Left lung (tissue), 10 donors: ENCODE data around the gene OR9Q1. TPM values are rescaled to one million over a fixed set of nuclear protein-coding genes. Genes with fewer than 3 reads are reported as not detected.

Experiments used
- ATAC-seq: fragments of 200-7000 bp; cut with Tn5 transposase; one replicate; pipeline ENCODE4 v1.9.1; 2020; ENCODE audit warnings: moderate library complexity
- DNase-seq, 4 donors: peaks; one replicate each; pipeline ENCODE4 v3.0.0-alpha.2; 2013 to 2020
- H3K27ac ChIP-seq, 2 donors: fragments of 200-600 bp; sonication (generic) in 1 of 2; one replicate each; pipeline versions ENCODE4 v1.5.0 to v1.8.0; 2020 to 2021
- H3K27me3 ChIP-seq, 2 donors: fragments of 200-600 bp; sonication (generic) in 1 of 2; one replicate each; pipeline versions ENCODE4 v1.5.0 to v1.8.0; 2020 to 2021
- H3K36me3 ChIP-seq, 2 donors: fragments of 200-600 bp; sonication (generic) in 1 of 2; one replicate each; pipeline versions ENCODE4 v1.5.0 to v1.8.0; 2020 to 2021
- H3K4me1 ChIP-seq, 2 donors: fragments of 200-600 bp; one replicate each; pipeline ENCODE4 v1.8.0; 2021
- H3K4me3 ChIP-seq, 2 donors: fragments of 200-600 bp; sonication (generic) in 1 of 2; one replicate each; pipeline versions ENCODE4 v1.5.0 to v1.8.0; 2020 to 2021; ENCODE audit warnings: mild to moderate bottlenecking in 1 of 2
- H3K9me3 ChIP-seq, 2 donors: fragments of 200-600 bp; sonication (generic) in 1 of 2; one replicate each; pipeline versions ENCODE4 v1.5.0 to v1.8.0; 2020 to 2021
- CTCF ChIP-seq, 2 donors: fragments of 200-600 bp; sonication (generic) in 1 of 2; IDR thresholded peaks; one replicate each; pipeline versions ENCODE4 v1.5.0 to v1.8.0; 2021; ENCODE audit warnings: antibody characterized with exemption in 2 of 2
- intact Hi-C, 2 donors: fragments of 100-400 bp; cut with DNase I; formaldehyde crosslinking; loops; one replicate each; pipeline versions ENCODE4 v1.11.2 to v1.14.2; 2022
- polyA plus RNA-seq, 6 donors: library from polyadenylated mRNA; unstranded; fragments of 120-200 nt; gene quantifications; one replicate each; pipeline ENCODE4 v1.2.1, GENCODE V29; 2013; ENCODE audit not compliant: insufficient read length in 6 of 6
- total RNA-seq, 2 donors: library from RNA; stranded (reverse); fragmentation: NEBNext Ultra II Directional; extraction: Animal tissue kit (Norgen Biotek cat#: 25700); gene quantifications; one replicate each; pipeline ENCODE4 v1.2.1, GENCODE V29; 2021
- donor health status: DM: no; HTN: yes; CAD: no.
- donor health status: DM: no; HTN: no; CAD: no.

The OR9Q1 gene
- total and polyA plus RNA-seq, 8 donors = 0.07 TPM; not detected in 7

- intact Hi-C loops = no loop called here
- TF ChIP-seq CTCF (IDR thresholded peaks at IDR 0.05) = no peak
- Histone ChIP-seq H3K9me3 (no peaks in the 10 kb centered on the region), H3K27me3 (no peaks in the 10 kb centered on the region), H3K4me1 (no peaks in the 10 kb centered on the region), H3K36me3 (no peaks in the 10 kb centered on the region), H3K27ac (no peak overlapping the region), H3K4me3 (no peak overlapping the region)
- no peak for ATAC-seq
- no peak for DNase-seq
Measured at GRCh38 chr11:58121096-58121495, 97.4 kb downstream of the OR9Q1 start.

GRCh38 chr11:58125469-58125868 lies 101.8 kb downstream of the OR9Q1 start, which contains the start of gene OR9I1:
TSS of gene OR9I1 (minus strand) at chr11:58125530. CDS start at chr11:58119444, 6,086 bp downstream.
- ATAC-seq = no peak
- H3K4me3 ChIP-seq = no peak within 1 kb of the TSS
- H3K27me3 ChIP-seq = no peaks in the 10 kb centered on the region
- DNase-seq = no peak
- H3K36me3 ChIP-seq = no peaks in the 10 kb centered on the region
- no peak within 1 kb of the TSS for H3K27ac ChIP-seq
- no peak for TF ChIP-seq CTCF (IDR thresholded peaks at IDR 0.05)
- no peaks in the 10 kb centered on the region for H3K4me1 ChIP-seq
- no peaks in the 10 kb centered on the region for H3K9me3 ChIP-seq
- intact Hi-C loops = no loop called here

GRCh38 chr11:58127350-58127749 lies 103.7 kb downstream of the OR9Q1 start:
- H3K9me3 ChIP-seq = no peaks in the 10 kb centered on the region
- no peaks in the 10 kb centered on the region for H3K36me3 ChIP-seq
- H3K4me3 ChIP-seq = no peak overlapping the region
- H3K4me1 ChIP-seq = no peaks in the 10 kb centered on the region
- ATAC-seq (no peak), DNase-seq (no peak)
- no peak for TF ChIP-seq CTCF (IDR thresholded peaks at IDR 0.05)
- H3K27me3 ChIP-seq = no peaks in the 10 kb centered on the region
- intact Hi-C loops = no loop called here
- H3K27ac ChIP-seq = no peak overlapping the region

GRCh38 chr11:58133309-58134076 lies 109.8 kb downstream of the OR9Q1 start:
- Histone ChIP-seq H3K27me3 (no peaks in the 10 kb centered on the region), H3K9me3 (no peaks in the 10 kb centered on the region), H3K4me3 (no peak overlapping the region), H3K36me3 (no peaks in the 10 kb centered on the region), H3K27ac (no peak overlapping the region), H3K4me1 (no peaks in the 10 kb centered on the region)
- ATAC-seq (no peak), DNase-seq (no peak)
- no peak for TF ChIP-seq CTCF (IDR thresholded peaks at IDR 0.05)
- intact Hi-C loops = no loop called here

GRCh38 chr11:58134151-58134550 lies 110.5 kb downstream of the OR9Q1 start:
- Histone ChIP-seq H3K9me3 (no peaks in the 10 kb centered on the region), H3K27me3 (no peaks in the 10 kb centered on the region), H3K4me3 (no peak overlapping the region), H3K27ac (no peak overlapping the region), H3K36me3 (no peaks in the 10 kb centered on the region), H3K4me1 (no peaks in the 10 kb centered on the region)
- ATAC-seq (no peak), DNase-seq (no peak)
- no peak for TF ChIP-seq CTCF (IDR thresholded peaks at IDR 0.05)
- intact Hi-C loops = no loop called here
